Measurements from ENCODE around the gene ACOX3. TPM values are rescaled to one million over a fixed set of nuclear protein-coding genes. Genes with fewer than 3 reads are reported as not detected.

Gene ACOX3
- total RNA-seq, 4 donors from 2014 or later, result 18.7 to 104 (median 31.3) TPM

GRCh38 chr4:8372506-8372905 is 68.0 kb downstream of the ACOX3 start:
- intact Hi-C loops (cut with DNase I; ENCODE audit: low total_unique reads), result no loop called here
- Histone ChIP-seq H3K36me3 (no peaks in the 10 kb centered on the region), H3K9me3 (no peaks in the 10 kb centered on the region), H3K27ac (no peak overlapping the region), H3K4me1 (no peaks in the 10 kb centered on the region), H3K27me3 (no peaks in the 10 kb centered on the region), H3K4me3 (no peak overlapping the region)
- DNase-seq, result no peak
- WGBS, 2 donors (ENCODE audit: low coverage in 1 of 2), result 75% methylated on average over 12 of the region's 13 CpGs; no CpG with 5 or more reads in 1 of the 2 donors
- TF ChIP-seq CTCF (IDR thresholded peaks at IDR 0.05) (no peak), EP300 (IDR thresholded peaks at IDR 0.05; ENCODE audit: low read depth) (no peak)
- in situ Hi-C loops (cut with MboI; ENCODE audit: low pct_ligation_motif_present in 1 of 4, low pct_unique_long_range_greater_than_20kb in 1 of 4, low sequenced_read_pairs in 3 of 4), result no loop called here

GRCh38 chr4:8371596-8371995 is 68.9 kb downstream of the ACOX3 start:
- Histone ChIP-seq H3K4me1 (no peaks in the 10 kb centered on the region), H3K27me3 (no peaks in the 10 kb centered on the region), H3K4me3 (no peak overlapping the region), H3K36me3 (no peaks in the 10 kb centered on the region), H3K9me3 (no peaks in the 10 kb centered on the region), H3K27ac (no peak overlapping the region)
- TF ChIP-seq POLR2AphosphoS5 (IDR thresholded peaks at IDR 0.05), result no peak
- no peak for TF ChIP-seq POLR2A (IDR thresholded peaks at IDR 0.05)
- no peak for TF ChIP-seq CTCF (IDR thresholded peaks at IDR 0.05)
- TF ChIP-seq EP300 (IDR thresholded peaks at IDR 0.05; ENCODE audit: low read depth), result no peak
- in situ Hi-C loops (cut with MboI; ENCODE audit: low pct_ligation_motif_present in 1 of 4, low pct_unique_long_range_greater_than_20kb in 1 of 4, low sequenced_read_pairs in 3 of 4) (no loop called here), intact Hi-C loops (cut with DNase I; ENCODE audit: low total_unique reads) (no loop called here)
- no peak for DNase-seq
- WGBS, 2 donors (ENCODE audit: low coverage in 1 of 2), result 96 to 97% methylated on average over 7 to 19 of the region's 20 CpGs

GRCh38 chr4:8370835-8371595 is 69.5 kb downstream of the ACOX3 start:
- in situ Hi-C loops (cut with MboI; ENCODE audit: low pct_ligation_motif_present in 1 of 4, low pct_unique_long_range_greater_than_20kb in 1 of 4, low sequenced_read_pairs in 3 of 4) (no loop called here), intact Hi-C loops (cut with DNase I; ENCODE audit: low total_unique reads) (no loop called here)
- 67 to 84% methylated on average over 5 to 24 of the region's 24 CpGs for WGBS, 2 donors (ENCODE audit: low coverage in 1 of 2)
- Histone ChIP-seq H3K36me3 (no peaks in the 10 kb centered on the region), H3K4me1 (no peaks in the 10 kb centered on the region), H3K27me3 (no peaks in the 10 kb centered on the region), H3K27ac (peak overlapping the region in 2 of 4 donors; percentile 29 to 49), H3K4me3 (no peak overlapping the region), H3K9me3 (no peaks in the 10 kb centered on the region)
- DNase-seq, result no peak
- TF ChIP-seq EP300 (IDR thresholded peaks at IDR 0.05; ENCODE audit: low read depth) (no peak), POLR2AphosphoS5 (IDR thresholded peaks at IDR 0.05) (peak in 2 of 3 donors; percentile 29 to 35), CTCF (IDR thresholded peaks at IDR 0.05) (no peak)

- intact Hi-C loops (cut with DNase I; ENCODE audit: low total_unique reads), result no loop called here
- WGBS, 2 donors (ENCODE audit: low coverage in 1 of 2), result 90 to 97% methylated on average over 8 to 14 of the region's 16 CpGs
- peaks cover 0 to 3% (median 0%) of the 10 kb centered on the region in 4 donors for H3K36me3 ChIP-seq
- in situ Hi-C loops (cut with MboI; ENCODE audit: low pct_ligation_motif_present in 1 of 4, low pct_unique_long_range_greater_than_20kb in 1 of 4, low sequenced_read_pairs in 3 of 4), result no loop called here
- TF ChIP-seq POLR2A (IDR thresholded peaks at IDR 0.05) (no peak), CTCF (IDR thresholded peaks at IDR 0.05) (no peak), POLR2AphosphoS5 (IDR thresholded peaks at IDR 0.05) (no peak), EP300 (IDR thresholded peaks at IDR 0.05; ENCODE audit: low read depth) (no peak)
- H3K27me3 ChIP-seq, result no peaks in the 10 kb centered on the region
- H3K4me1 ChIP-seq, result no peaks in the 10 kb centered on the region
- H3K9me3 ChIP-seq, result no peaks in the 10 kb centered on the region
- no peak for DNase-seq
- no peak overlapping the region for H3K4me3 ChIP-seq
- peak overlapping the region in 1 of 4 donors; percentile 29 for H3K27ac ChIP-seq
Observed at GRCh38 chr4:8370106-8370787, 70.3 kb downstream of the ACOX3 start.
